Lower leg skin (tissue), 3 donors: Measurements from ENCODE around the gene IRAK1.

Experiments
- POLR2A ChIP-seq, 2 donors: fragments of 450-650 bp; IDR thresholded peaks; one replicate each; pipeline ENCODE4 v1.6.1; 2016 to 2017; ENCODE audit warnings: antibody characterized with exemption in 2 of 2, mild to moderate bottlenecking in 1 of 2, moderate library complexity in 1 of 2
- TF ChIP-seq, protein P1 (sequence below), 3 donors: fragments of 450-650 bp; IDR thresholded peaks; one replicate each; pipeline ENCODE4 v1.5.1; 2016; ENCODE audit warnings: antibody characterized with exemption in 3 of 3, mild to moderate bottlenecking in 3 of 3, moderate library complexity in 2 of 3

DNA sequence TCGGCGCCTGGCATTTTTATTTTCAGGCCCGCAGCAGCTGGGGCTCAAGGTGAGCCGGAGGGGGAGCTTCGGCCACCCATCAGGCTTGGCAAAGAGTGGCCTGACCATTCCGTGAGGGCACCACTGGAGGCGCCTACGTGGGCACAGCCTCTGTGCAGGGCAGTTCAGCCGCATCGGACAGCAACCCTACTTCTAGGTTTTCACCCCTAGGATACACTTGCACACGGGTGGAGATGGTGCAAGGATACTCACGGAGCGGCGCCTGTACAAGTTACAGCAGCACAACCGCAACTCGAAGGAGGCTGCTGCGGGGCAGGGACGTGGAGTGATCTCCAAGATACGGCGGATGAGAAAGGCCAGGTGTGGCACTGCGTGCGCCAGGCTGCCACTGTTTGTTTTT is 58.9 kb downstream of the IRAK1 start:
- TF ChIP-seq, protein P1, sequence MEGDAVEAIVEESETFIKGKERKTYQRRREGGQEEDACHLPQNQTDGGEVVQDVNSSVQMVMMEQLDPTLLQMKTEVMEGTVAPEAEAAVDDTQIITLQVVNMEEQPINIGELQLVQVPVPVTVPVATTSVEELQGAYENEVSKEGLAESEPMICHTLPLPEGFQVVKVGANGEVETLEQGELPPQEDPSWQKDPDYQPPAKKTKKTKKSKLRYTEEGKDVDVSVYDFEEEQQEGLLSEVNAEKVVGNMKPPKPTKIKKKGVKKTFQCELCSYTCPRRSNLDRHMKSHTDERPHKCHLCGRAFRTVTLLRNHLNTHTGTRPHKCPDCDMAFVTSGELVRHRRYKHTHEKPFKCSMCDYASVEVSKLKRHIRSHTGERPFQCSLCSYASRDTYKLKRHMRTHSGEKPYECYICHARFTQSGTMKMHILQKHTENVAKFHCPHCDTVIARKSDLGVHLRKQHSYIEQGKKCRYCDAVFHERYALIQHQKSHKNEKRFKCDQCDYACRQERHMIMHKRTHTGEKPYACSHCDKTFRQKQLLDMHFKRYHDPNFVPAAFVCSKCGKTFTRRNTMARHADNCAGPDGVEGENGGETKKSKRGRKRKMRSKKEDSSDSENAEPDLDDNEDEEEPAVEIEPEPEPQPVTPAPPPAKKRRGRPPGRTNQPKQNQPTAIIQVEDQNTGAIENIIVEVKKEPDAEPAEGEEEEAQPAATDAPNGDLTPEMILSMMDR (IDR thresholded peaks at IDR 0.05), result no peak
- TF ChIP-seq POLR2A (IDR thresholded peaks at IDR 0.05), result no peak
